Measurements from ENCODE around the gene CPXM1.
"Not testable (repeated sequence)": the region's sequence is repeated elsewhere in the genome, so short reads cannot be mapped to it uniquely, and the experiment has no call there.

- TF ChIP-seq, protein P1, sequence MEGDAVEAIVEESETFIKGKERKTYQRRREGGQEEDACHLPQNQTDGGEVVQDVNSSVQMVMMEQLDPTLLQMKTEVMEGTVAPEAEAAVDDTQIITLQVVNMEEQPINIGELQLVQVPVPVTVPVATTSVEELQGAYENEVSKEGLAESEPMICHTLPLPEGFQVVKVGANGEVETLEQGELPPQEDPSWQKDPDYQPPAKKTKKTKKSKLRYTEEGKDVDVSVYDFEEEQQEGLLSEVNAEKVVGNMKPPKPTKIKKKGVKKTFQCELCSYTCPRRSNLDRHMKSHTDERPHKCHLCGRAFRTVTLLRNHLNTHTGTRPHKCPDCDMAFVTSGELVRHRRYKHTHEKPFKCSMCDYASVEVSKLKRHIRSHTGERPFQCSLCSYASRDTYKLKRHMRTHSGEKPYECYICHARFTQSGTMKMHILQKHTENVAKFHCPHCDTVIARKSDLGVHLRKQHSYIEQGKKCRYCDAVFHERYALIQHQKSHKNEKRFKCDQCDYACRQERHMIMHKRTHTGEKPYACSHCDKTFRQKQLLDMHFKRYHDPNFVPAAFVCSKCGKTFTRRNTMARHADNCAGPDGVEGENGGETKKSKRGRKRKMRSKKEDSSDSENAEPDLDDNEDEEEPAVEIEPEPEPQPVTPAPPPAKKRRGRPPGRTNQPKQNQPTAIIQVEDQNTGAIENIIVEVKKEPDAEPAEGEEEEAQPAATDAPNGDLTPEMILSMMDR (IDR thresholded peaks at IDR 0.05; ENCODE audit: poor library complexity) = not testable (repeated sequence)
- TF ChIP-seq EZH2 (IDR thresholded peaks at IDR 0.05; ENCODE audit: borderline replicate concordance); EZH2phosphoT487 (IDR thresholded peaks at IDR 0.05; ENCODE audit: low read depth, severe bottlenecking, unreplicated experiment): not testable (repeated sequence)
Measured at GRCh38 chr20:2831206-2831605, 30.8 kb upstream of the CPXM1 start.

Data from hepatocyte (in vitro differentiated cells).